ENCODE measurements around the gene NOP16.

DNA sequence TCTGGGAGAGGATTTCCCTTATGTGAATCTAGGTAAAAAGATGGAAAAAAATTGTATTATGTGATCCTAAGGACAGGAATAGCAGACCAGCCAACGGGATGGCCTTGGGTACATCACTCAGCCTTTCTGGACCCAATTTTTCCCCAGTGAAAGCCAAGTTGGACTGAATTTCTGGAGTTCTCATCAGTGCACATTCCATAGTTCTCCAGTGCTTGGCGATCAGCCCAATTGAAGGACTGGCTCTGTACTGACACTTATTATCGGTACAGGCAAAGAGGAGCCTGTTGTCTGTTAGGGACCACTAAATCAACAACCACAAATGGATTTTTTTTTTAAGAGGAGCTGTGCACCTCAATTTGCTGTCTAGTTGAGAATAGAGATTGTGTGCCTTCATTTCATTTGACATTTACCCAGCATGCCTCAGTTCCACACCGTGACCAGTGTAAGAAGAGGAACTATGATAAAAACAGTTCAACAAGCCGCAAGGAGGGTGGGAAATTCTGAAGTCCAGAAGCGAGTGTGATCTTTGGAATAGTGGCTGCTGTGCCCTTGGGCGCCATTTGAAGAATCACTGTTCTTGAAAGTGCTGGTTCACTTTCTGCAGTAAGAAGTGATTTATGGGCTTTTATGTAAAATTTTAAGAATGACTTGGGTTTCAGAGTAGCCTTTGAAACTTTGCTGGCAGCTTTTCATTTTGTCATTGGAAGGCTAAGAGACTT lies 15.1 kb downstream of the NOP16 start:
- TF ChIP-seq, protein P1, sequence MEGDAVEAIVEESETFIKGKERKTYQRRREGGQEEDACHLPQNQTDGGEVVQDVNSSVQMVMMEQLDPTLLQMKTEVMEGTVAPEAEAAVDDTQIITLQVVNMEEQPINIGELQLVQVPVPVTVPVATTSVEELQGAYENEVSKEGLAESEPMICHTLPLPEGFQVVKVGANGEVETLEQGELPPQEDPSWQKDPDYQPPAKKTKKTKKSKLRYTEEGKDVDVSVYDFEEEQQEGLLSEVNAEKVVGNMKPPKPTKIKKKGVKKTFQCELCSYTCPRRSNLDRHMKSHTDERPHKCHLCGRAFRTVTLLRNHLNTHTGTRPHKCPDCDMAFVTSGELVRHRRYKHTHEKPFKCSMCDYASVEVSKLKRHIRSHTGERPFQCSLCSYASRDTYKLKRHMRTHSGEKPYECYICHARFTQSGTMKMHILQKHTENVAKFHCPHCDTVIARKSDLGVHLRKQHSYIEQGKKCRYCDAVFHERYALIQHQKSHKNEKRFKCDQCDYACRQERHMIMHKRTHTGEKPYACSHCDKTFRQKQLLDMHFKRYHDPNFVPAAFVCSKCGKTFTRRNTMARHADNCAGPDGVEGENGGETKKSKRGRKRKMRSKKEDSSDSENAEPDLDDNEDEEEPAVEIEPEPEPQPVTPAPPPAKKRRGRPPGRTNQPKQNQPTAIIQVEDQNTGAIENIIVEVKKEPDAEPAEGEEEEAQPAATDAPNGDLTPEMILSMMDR (tag by site-specific recombination; IDR thresholded peaks at IDR 0.05) = no peak
- no peak for TF ChIP-seq YY1 (tag by site-specific recombination; IDR thresholded peaks at IDR 0.05)
- TF ChIP-seq, protein P2, sequence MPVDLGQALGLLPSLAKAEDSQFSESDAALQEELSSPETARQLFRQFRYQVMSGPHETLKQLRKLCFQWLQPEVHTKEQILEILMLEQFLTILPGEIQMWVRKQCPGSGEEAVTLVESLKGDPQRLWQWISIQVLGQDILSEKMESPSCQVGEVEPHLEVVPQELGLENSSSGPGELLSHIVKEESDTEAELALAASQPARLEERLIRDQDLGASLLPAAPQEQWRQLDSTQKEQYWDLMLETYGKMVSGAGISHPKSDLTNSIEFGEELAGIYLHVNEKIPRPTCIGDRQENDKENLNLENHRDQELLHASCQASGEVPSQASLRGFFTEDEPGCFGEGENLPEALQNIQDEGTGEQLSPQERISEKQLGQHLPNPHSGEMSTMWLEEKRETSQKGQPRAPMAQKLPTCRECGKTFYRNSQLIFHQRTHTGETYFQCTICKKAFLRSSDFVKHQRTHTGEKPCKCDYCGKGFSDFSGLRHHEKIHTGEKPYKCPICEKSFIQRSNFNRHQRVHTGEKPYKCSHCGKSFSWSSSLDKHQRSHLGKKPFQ (tag by site-specific recombination; IDR thresholded peaks at IDR 0.05) = no peak
- TF ChIP-seq ZSCAN16 (tag by site-specific recombination; IDR thresholded peaks at IDR 0.05) = no peak
- TF ChIP-seq FEZF1 (tag by site-specific recombination; IDR thresholded peaks at IDR 0.05) = no peak
- no peak for TF ChIP-seq TRIM28 (IDR thresholded peaks at IDR 0.05; ENCODE audit: borderline replicate concordance, low read length)
- TF ChIP-seq, protein P3, sequence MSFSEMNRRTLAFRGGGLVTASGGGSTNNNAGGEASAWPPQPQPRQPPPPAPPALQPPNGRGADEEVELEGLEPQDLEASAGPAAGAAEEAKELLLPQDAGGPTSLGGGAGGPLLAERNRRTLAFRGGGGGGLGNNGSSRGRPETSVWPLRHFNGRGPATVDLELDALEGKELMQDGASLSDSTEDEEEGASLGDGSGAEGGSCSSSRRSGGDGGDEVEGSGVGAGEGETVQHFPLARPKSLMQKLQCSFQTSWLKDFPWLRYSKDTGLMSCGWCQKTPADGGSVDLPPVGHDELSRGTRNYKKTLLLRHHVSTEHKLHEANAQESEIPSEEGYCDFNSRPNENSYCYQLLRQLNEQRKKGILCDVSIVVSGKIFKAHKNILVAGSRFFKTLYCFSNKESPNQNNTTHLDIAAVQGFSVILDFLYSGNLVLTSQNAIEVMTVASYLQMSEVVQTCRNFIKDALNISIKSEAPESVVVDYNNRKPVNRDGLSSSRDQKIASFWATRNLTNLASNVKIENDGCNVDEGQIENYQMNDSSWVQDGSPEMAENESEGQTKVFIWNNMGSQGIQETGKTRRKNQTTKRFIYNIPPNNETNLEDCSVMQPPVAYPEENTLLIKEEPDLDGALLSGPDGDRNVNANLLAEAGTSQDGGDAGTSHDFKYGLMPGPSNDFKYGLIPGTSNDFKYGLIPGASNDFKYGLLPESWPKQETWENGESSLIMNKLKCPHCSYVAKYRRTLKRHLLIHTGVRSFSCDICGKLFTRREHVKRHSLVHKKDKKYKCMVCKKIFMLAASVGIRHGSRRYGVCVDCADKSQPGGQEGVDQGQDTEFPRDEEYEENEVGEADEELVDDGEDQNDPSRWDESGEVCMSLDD (tag by site-specific recombination; IDR thresholded peaks at IDR 0.05) = no peak

Measured in HEK293 (cell line).